ENCODE measurements around the gene ILK.

DNA sequence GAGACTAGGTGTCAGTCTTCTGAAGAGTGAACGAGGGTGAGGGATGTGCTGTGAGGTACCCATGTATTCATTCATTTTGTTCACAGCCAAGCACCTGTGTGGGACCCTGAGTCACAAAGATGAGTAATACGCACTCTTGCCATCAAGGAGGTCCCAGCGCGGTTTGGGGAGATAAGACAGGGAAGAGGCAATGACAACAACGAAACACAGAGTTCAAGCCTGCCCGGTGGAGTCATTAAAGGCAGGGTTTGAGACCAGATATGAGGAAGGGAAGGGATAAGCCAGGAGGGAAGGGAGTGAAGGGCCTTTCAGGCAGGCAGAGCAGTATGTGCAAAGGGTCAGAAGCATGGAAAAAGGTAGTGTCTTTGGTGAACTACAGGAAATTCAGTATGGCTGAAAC lies 47.4 kb downstream of the ILK start:
- TF ChIP-seq CTCF (IDR thresholded peaks at IDR 0.05; ENCODE audit: extremely low read depth in 1 of 2, insufficient read depth in 1 of 2, low read depth in 1 of 2, low read length in 2 of 2) = no peak
- TF ChIP-seq POLR2AphosphoS5 (IDR thresholded peaks at IDR 0.05; ENCODE audit: insufficient read depth, low read depth, low read length) = no peak
- TF ChIP-seq EZH2 (IDR thresholded peaks at IDR 0.05; ENCODE audit: borderline replicate concordance, low read depth, low read length, severe bottlenecking) = no peak
- TF ChIP-seq POLR2A (IDR thresholded peaks at IDR 0.05; ENCODE audit: low read depth, low read length) = no peak

Measured in endothelial cell of umbilical vein (primary cell).